ENCODE measurements around the gene TDP2.

The TDP2 gene

DNA sequence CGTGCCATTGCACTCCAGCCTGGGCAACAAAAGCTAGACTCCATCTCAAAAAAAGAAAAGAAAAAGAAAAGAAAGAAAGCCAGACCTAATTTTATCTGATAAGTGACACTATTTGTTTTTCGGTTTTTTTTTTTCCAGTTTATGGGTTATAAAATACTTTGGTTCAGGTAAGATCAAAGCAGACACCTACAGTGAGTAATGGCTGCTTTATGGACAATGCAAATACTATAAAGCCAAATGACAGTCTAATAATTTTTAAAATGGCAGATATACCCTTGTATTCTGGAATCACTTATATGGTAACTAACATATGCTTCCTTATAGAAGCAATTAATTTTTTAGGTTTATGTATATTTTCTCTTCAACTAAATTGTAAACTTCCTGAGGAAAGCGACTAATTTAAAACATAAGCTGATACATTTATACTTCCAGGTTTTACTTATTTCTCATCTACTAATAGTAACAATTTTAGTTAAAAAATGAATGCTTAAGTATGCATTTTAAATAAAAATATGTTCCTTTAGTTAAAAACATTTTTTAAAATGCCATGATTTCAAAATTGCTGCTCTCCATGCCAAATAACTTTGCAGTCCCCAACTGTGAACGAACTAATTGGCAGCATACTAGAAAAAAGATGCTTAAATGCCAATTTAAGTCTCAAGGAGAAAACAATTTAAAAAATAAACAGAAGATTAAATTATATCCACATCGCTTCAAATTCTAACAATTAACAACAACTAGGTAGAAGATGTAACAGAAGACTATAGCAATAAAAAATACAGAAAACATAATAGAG, 59.2 kb downstream of the TDP2 start:
- TF ChIP-seq, protein P1, sequence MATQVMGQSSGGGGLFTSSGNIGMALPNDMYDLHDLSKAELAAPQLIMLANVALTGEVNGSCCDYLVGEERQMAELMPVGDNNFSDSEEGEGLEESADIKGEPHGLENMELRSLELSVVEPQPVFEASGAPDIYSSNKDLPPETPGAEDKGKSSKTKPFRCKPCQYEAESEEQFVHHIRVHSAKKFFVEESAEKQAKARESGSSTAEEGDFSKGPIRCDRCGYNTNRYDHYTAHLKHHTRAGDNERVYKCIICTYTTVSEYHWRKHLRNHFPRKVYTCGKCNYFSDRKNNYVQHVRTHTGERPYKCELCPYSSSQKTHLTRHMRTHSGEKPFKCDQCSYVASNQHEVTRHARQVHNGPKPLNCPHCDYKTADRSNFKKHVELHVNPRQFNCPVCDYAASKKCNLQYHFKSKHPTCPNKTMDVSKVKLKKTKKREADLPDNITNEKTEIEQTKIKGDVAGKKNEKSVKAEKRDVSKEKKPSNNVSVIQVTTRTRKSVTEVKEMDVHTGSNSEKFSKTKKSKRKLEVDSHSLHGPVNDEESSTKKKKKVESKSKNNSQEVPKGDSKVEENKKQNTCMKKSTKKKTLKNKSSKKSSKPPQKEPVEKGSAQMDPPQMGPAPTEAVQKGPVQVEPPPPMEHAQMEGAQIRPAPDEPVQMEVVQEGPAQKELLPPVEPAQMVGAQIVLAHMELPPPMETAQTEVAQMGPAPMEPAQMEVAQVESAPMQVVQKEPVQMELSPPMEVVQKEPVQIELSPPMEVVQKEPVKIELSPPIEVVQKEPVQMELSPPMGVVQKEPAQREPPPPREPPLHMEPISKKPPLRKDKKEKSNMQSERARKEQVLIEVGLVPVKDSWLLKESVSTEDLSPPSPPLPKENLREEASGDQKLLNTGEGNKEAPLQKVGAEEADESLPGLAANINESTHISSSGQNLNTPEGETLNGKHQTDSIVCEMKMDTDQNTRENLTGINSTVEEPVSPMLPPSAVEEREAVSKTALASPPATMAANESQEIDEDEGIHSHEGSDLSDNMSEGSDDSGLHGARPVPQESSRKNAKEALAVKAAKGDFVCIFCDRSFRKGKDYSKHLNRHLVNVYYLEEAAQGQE (IDR thresholded peaks at IDR 0.05; ENCODE audit: insufficient read depth in 1 of 2, low read depth in 2 of 2, low read length in 2 of 2): no peak
- TF ChIP-seq FOXP2 (optimal IDR thresholded peaks at IDR 0.05; ENCODE audit: borderline replicate concordance, extremely low read depth, extremely low read length, insufficient read depth): no peak
- no peak for TF ChIP-seq TAF1 (IDR thresholded peaks at IDR 0.05; ENCODE audit: borderline replicate concordance, insufficient read depth, low read length)
- no peak for TF ChIP-seq SIN3A (IDR thresholded peaks at IDR 0.05; ENCODE audit: borderline replicate concordance, insufficient read depth, low read length)
- TF ChIP-seq POLR2AphosphoS5 (IDR thresholded peaks at IDR 0.05; ENCODE audit: low read depth, low read length): no peak

DNA sequence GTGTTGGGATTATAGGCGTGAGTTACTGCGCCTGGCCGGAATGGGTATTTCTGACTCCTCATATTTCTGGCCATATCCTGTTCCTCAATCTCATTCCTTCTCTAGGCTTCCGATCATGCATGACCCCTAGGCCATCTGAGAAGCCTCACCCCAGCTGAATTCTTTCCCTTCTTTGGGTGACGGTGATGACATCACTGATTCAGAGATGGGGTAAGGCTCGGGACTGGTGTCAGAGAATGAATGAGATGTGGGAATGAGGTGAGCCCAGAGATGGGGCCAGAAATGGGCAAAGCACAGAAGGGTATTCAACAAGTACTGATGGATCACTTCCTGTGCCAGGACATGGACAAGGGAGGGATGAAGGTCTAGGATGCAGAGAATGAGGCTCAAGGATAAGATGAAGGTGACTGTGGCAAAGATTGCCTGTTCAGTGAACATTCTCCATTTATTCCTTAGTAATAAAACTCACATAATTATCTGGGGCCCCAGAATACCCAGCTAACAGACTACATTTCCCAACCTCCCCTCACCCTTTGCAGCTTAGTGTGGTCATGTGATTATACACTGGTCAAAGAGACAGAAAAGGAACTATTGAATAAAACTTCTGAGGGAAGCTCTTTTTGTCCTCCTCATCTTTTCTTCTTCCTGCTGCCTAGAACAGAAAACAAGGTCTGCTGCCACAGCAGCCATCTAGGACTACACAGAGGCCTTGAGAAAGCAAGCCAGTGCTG, 60.3 kb downstream of the TDP2 start:
- TF ChIP-seq, protein P1 (IDR thresholded peaks at IDR 0.05; ENCODE audit: insufficient read depth in 1 of 2, low read depth in 2 of 2, low read length in 2 of 2): no peak
- TF ChIP-seq FOXP2 (optimal IDR thresholded peaks at IDR 0.05; ENCODE audit: borderline replicate concordance, extremely low read depth, extremely low read length, insufficient read depth) (no peak), POLR2AphosphoS5 (IDR thresholded peaks at IDR 0.05; ENCODE audit: low read depth, low read length) (no peak), SIN3A (IDR thresholded peaks at IDR 0.05; ENCODE audit: borderline replicate concordance, insufficient read depth, low read length) (no peak), TAF1 (IDR thresholded peaks at IDR 0.05; ENCODE audit: borderline replicate concordance, insufficient read depth, low read length) (no peak)

DNA sequence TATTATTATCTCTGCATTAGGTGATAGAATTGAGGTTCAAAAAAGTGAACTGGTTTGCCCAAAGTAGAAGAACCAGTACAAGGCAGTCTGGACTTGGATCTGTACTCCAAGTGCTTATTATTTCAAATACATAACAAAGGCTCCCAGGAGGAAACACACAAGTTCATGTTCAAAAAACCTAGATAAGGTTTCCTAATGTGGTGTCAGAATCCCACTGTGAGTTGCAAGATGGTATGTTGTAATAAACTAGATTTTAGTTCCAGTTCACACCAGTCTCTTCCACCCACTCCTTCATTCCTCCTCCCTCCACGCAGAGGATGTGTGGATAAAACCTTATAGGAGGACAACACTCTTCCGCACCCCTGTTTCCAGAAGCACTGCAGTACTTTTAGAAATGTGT, 63.5 kb downstream of the TDP2 start:
- TF ChIP-seq POLR2AphosphoS5 (IDR thresholded peaks at IDR 0.05; ENCODE audit: low read depth, low read length): no peak
- TF ChIP-seq, protein P1 (IDR thresholded peaks at IDR 0.05; ENCODE audit: insufficient read depth in 1 of 2, low read depth in 2 of 2, low read length in 2 of 2): no peak
- TF ChIP-seq TAF1 (IDR thresholded peaks at IDR 0.05; ENCODE audit: borderline replicate concordance, insufficient read depth, low read length): no peak
- no peak for TF ChIP-seq FOXP2 (optimal IDR thresholded peaks at IDR 0.05; ENCODE audit: borderline replicate concordance, extremely low read depth, extremely low read length, insufficient read depth)
- no peak for TF ChIP-seq SIN3A (IDR thresholded peaks at IDR 0.05; ENCODE audit: borderline replicate concordance, insufficient read depth, low read length)

DNA sequence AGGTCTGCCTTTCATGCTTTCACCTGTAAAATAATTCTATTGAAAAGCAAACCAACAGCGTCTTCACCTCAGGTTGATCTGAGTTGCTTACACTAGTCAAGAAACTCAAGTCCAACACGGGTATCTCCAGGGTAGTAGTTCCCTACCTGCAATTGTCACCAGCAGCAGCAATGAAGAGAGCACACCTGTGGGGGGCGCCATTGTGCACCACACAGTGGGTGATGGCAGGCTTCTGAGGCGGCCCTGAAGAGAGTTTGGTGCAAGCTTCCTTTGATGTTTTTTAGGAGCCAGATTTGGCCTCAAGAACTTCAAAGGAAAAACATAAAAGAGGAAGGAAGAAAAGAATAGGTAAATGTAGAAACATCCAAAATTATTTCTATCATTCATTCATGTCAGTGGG, 65.8 kb downstream of the TDP2 start:
- TF ChIP-seq POLR2AphosphoS5 (IDR thresholded peaks at IDR 0.05; ENCODE audit: low read depth, low read length) (no peak), SIN3A (IDR thresholded peaks at IDR 0.05; ENCODE audit: borderline replicate concordance, insufficient read depth, low read length) (no peak)

All from PFSK-1 (cell line).